Endodermal cell (in vitro differentiated cells): Measurements from ENCODE around the gene MTA1. TPM values are rescaled to one million over a fixed set of nuclear protein-coding genes. Genes with fewer than 3 reads are reported as not detected.

Source experiments
- DNase-seq: peaks from one replicate; pipeline ENCODE4 v3.0.0-alpha.2; 2017
- H3K27ac ChIP-seq: 2 replicates; pipeline ENCODE4 v1.5.1; 2013; ENCODE audit warnings: mild to moderate bottlenecking, low read depth, low read length, moderate library complexity
- H3K27me3 ChIP-seq: 2 replicates; pipeline ENCODE4 v1.6.1; 2013; ENCODE audit warnings: mild to moderate bottlenecking, low read length, moderate library complexity; ENCODE audit not compliant: insufficient read depth, control insufficient read depth, poor library complexity, severe bottlenecking
- H3K36me3 ChIP-seq: 2 replicates; pipeline ENCODE4 v1.7.0; 2013; ENCODE audit warnings: mild to moderate bottlenecking, low read length, moderate library complexity; ENCODE audit not compliant: control insufficient read depth, insufficient read depth
- H3K4me1 ChIP-seq: one replicate; pipeline ENCODE4 v1.7.0; 2013; ENCODE audit warnings: low read length; ENCODE audit not compliant: control insufficient read depth, insufficient read depth
- H3K4me3 ChIP-seq: 2 replicates; pipeline ENCODE4 v1.5.1; 2013; ENCODE audit warnings: mild to moderate bottlenecking, low read length, moderate library complexity
- H3K9ac ChIP-seq: 2 replicates; pipeline ENCODE4 v1.6.1; 2013; ENCODE audit warnings: mild to moderate bottlenecking, low read length, moderate library complexity; ENCODE audit not compliant: poor library complexity, severe bottlenecking; ENCODE audit errors: extremely low read depth
- H3K9me3 ChIP-seq: 2 replicates; pipeline ENCODE4 v1.6.1; 2013; ENCODE audit warnings: mild to moderate bottlenecking, low read length, moderate library complexity; ENCODE audit not compliant: control insufficient read depth
- H3K27ac Mint-ChIP-seq: 2 replicates; pipeline ENCODE4 v1.8.0; 2020; ENCODE audit warnings: mixed read lengths
- H3K27me3 Mint-ChIP-seq: 2 replicates; pipeline ENCODE4 v1.8.0; 2021; ENCODE audit warnings: mild to moderate bottlenecking, mixed read lengths; ENCODE audit not compliant: insufficient read depth
- H3K36me3 Mint-ChIP-seq: 2 replicates; pipeline ENCODE4 v1.8.0; 2020; ENCODE audit warnings: low read depth, mixed read lengths
- H3K4me1 Mint-ChIP-seq: 2 replicates; pipeline ENCODE4 v1.8.0; 2020; ENCODE audit warnings: mixed read lengths
- H3K4me3 Mint-ChIP-seq: 2 replicates; pipeline ENCODE4 v1.8.0; 2020; ENCODE audit warnings: mild to moderate bottlenecking, moderate library complexity, mixed read lengths
- H3K9me3 Mint-ChIP-seq: 2 replicates; pipeline ENCODE4 v1.8.0; 2020; ENCODE audit warnings: mild to moderate bottlenecking, mixed read lengths
- WGBS, 2 experiments: methylation state at CpG; one replicate each; pipeline versions ENCODE4 v1.1.5 to v1.1.7; 2013; ENCODE audit warnings: missing lambda C conversion rate in 2 of 2, mixed read lengths in 1 of 2; ENCODE audit not compliant: insufficient coverage in 1 of 2, insufficient read length in 1 of 2; 5-methylcytosine and 5-hydroxymethylcytosine counted together
- total RNA-seq, 2 donors: library from RNA; stranded (reverse); fragmentation: NEBNext Ultra II Directional in 1 of 2; extraction: Animal tissue kit (Norgen Biotek cat#: 25700) in 1 of 2; gene quantifications; 2 replicates in 1 of 2; 3 replicates in 1 of 2; pipeline ENCODE4 v1.2.1, GENCODE V29; 2021
- TF ChIP-seq, protein P1 (sequence below): fragments of 200-600 bp; sonication (generic); conservative IDR thresholded peaks from 2 replicates; pipeline ENCODE4 v1.5.0; 2021; ENCODE audit warnings: antibody characterized with exemption, mild to moderate bottlenecking

MTA1 gene
- total RNA-seq, 2 donors from 2014 or later, result 245 to 246 TPM

DNA sequence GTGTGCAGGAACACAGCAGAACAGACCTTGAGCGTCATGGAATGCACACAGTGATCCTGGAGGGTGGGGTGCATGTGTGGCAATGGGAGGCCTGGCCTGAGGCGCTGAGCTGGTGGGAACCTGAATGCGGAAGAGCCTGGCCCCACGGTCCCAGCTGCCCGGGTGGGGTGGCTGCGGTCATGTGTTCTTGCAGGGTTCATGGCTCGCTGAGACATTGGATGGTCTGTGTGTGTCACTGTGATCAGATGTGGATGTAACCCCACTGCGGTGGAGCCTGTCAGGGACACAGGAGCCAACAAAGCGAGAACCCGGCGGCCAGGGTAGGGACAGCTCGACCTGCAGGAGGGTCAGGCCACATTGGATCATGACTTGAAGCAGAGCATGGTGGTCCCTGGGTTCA, 23.2 kb downstream of the MTA1 start:
- H3K9me3 Mint-ChIP-seq, result no peaks in the 10 kb centered on the region
- Histone ChIP-seq H3K9ac (no peak overlapping the region), H3K27ac (no peak overlapping the region), H3K36me3 (peaks cover 25% of the 10 kb centered on the region), H3K9me3 (no peaks in the 10 kb centered on the region), H3K27me3 (no peaks in the 10 kb centered on the region), H3K4me1 (no peaks in the 10 kb centered on the region), H3K4me3 (no peak overlapping the region)
- H3K36me3 Mint-ChIP-seq, result peaks cover 24% of the 10 kb centered on the region
- DNase-seq, result no peak
- H3K4me1 Mint-ChIP-seq, result no peaks in the 10 kb centered on the region
- no peak overlapping the region for H3K27ac Mint-ChIP-seq
- no peaks in the 10 kb centered on the region for H3K27me3 Mint-ChIP-seq
- no peak overlapping the region for H3K4me3 Mint-ChIP-seq
- TF ChIP-seq, protein P1, sequence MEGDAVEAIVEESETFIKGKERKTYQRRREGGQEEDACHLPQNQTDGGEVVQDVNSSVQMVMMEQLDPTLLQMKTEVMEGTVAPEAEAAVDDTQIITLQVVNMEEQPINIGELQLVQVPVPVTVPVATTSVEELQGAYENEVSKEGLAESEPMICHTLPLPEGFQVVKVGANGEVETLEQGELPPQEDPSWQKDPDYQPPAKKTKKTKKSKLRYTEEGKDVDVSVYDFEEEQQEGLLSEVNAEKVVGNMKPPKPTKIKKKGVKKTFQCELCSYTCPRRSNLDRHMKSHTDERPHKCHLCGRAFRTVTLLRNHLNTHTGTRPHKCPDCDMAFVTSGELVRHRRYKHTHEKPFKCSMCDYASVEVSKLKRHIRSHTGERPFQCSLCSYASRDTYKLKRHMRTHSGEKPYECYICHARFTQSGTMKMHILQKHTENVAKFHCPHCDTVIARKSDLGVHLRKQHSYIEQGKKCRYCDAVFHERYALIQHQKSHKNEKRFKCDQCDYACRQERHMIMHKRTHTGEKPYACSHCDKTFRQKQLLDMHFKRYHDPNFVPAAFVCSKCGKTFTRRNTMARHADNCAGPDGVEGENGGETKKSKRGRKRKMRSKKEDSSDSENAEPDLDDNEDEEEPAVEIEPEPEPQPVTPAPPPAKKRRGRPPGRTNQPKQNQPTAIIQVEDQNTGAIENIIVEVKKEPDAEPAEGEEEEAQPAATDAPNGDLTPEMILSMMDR, result no peak
- WGBS, 2 experiments, result 85 to 99% methylated on average over 9 to 12 of the region's 12 CpGs

GRCh38 chr14:105444859-105445258, 25.2 kb downstream of the MTA1 start:
- H3K27ac Mint-ChIP-seq, result no peak overlapping the region
- no peak for DNase-seq
- Histone ChIP-seq H3K27ac (no peak overlapping the region), H3K4me1 (no peaks in the 10 kb centered on the region), H3K27me3 (no peaks in the 10 kb centered on the region), H3K9me3 (no peaks in the 10 kb centered on the region), H3K4me3 (no peak overlapping the region), H3K36me3 (peaks cover 23% of the 10 kb centered on the region), H3K9ac (no peak overlapping the region)
- TF ChIP-seq, protein P1, result no peak
- no peak overlapping the region for H3K4me3 Mint-ChIP-seq
- no peaks in the 10 kb centered on the region for H3K9me3 Mint-ChIP-seq
- H3K36me3 Mint-ChIP-seq, result peaks cover 20% of the 10 kb centered on the region
- H3K27me3 Mint-ChIP-seq, result no peaks in the 10 kb centered on the region
- 93 to 94% methylated on average over 17 of the region's 17 CpGs for WGBS, 2 experiments
- no peaks in the 10 kb centered on the region for H3K4me1 Mint-ChIP-seq

GRCh38 chr14:105445290-105445689, 25.7 kb downstream of the MTA1 start:
- Mint-ChIP-seq H3K4me3 (no peak overlapping the region), H3K36me3 (peaks cover 24% of the 10 kb centered on the region), H3K4me1 (no peaks in the 10 kb centered on the region), H3K27me3 (no peaks in the 10 kb centered on the region), H3K27ac (no peak overlapping the region), H3K9me3 (no peaks in the 10 kb centered on the region)
- Histone ChIP-seq H3K27ac (no peak overlapping the region), H3K9ac (no peak overlapping the region), H3K4me1 (no peaks in the 10 kb centered on the region), H3K4me3 (no peak overlapping the region), H3K9me3 (no peaks in the 10 kb centered on the region), H3K36me3 (peaks cover 27% of the 10 kb centered on the region), H3K27me3 (no peaks in the 10 kb centered on the region)
- TF ChIP-seq, protein P1, result no peak
- 96 to 98% methylated on average over 10 to 24 of the region's 24 CpGs for WGBS, 2 experiments
- DNase-seq, result no peak
